ENCODE results near the gene SCG3. TPM values are rescaled to one million over a fixed set of nuclear protein-coding genes. Genes with fewer than 3 reads are reported as not detected.

Gene SCG3
- total and polyA plus RNA-seq, 7 donors, result under 0.01 to 2.1 (median 1.2) TPM

DNA sequence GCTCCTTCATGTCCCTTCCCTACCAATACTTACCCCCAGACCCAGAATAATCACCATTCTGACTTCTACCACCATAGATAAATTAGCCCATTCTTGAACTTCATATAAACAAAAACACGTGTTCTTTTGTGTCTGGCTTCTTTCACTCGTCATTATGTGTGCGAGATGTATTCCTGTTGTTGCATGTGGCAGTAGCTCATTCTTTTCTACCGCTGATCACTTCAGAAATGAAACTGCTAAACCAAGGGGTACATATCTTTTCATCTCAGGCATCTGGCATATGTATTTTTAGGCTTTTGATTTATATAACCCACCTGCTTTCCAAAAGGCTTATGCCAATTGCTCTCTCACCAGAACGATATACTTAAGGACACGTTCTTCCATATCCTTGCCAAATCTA, 13.8 kb upstream of the SCG3 start:
- Histone ChIP-seq H3K9me3 (no peaks in the 10 kb centered on the region), H3K4me3 (no peak overlapping the region), H3K27ac (no peak overlapping the region), H3K4me1 (no peaks in the 10 kb centered on the region), H3K36me3 (no peaks in the 10 kb centered on the region), H3K27me3 (no peaks in the 10 kb centered on the region)
- 42 to 70% methylated on average over 6 of the region's 6 CpGs for WGBS, 2 donors
- DNase-seq, result no peak
- TF ChIP-seq EP300 (IDR thresholded peaks at IDR 0.05), result no peak
- no peak for TF ChIP-seq POLR2A (IDR thresholded peaks at IDR 0.05)
- TF ChIP-seq, protein P1, sequence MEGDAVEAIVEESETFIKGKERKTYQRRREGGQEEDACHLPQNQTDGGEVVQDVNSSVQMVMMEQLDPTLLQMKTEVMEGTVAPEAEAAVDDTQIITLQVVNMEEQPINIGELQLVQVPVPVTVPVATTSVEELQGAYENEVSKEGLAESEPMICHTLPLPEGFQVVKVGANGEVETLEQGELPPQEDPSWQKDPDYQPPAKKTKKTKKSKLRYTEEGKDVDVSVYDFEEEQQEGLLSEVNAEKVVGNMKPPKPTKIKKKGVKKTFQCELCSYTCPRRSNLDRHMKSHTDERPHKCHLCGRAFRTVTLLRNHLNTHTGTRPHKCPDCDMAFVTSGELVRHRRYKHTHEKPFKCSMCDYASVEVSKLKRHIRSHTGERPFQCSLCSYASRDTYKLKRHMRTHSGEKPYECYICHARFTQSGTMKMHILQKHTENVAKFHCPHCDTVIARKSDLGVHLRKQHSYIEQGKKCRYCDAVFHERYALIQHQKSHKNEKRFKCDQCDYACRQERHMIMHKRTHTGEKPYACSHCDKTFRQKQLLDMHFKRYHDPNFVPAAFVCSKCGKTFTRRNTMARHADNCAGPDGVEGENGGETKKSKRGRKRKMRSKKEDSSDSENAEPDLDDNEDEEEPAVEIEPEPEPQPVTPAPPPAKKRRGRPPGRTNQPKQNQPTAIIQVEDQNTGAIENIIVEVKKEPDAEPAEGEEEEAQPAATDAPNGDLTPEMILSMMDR (IDR thresholded peaks at IDR 0.05), result no peak
- intact Hi-C loops (cut with DNase I), result no loop called here

DNA sequence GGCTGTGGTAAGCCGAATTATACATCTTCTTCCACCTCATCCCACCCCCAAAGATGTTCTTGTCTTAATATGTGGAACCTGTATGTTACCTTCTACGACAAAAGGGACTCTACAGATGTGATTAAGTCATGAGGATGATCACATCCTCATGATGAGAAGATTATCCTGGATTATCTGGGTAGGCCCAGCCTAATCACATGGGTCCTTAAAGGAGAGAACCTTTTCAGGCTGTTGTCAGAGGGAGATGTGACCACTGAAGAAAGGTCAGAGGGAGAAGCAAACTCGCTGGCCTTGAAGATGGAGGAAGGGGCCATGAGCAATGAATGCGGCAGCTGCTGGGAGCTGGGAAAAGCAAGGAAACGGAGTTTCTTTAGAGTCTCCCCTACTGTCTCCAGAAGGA, 12.9 kb upstream of the SCG3 start:
- DNase-seq, result no peak
- H3K4me1 ChIP-seq, result no peaks in the 10 kb centered on the region
- H3K36me3 ChIP-seq, result no peaks in the 10 kb centered on the region
- H3K27ac ChIP-seq, result no peak overlapping the region
- intact Hi-C loops (cut with DNase I), result no loop called here
- no peak for TF ChIP-seq EP300 (IDR thresholded peaks at IDR 0.05)
- TF ChIP-seq POLR2A (IDR thresholded peaks at IDR 0.05), result no peak
- no peak for TF ChIP-seq POLR2AphosphoS5 (IDR thresholded peaks at IDR 0.05)
- TF ChIP-seq, protein P1 (IDR thresholded peaks at IDR 0.05), result no peak
- H3K4me3 ChIP-seq, result no peak overlapping the region
- H3K9me3 ChIP-seq, result no peaks in the 10 kb centered on the region
- no peaks in the 10 kb centered on the region for H3K27me3 ChIP-seq
- 84 to 87% methylated on average over 5 of the region's 5 CpGs for WGBS, 2 donors

DNA sequence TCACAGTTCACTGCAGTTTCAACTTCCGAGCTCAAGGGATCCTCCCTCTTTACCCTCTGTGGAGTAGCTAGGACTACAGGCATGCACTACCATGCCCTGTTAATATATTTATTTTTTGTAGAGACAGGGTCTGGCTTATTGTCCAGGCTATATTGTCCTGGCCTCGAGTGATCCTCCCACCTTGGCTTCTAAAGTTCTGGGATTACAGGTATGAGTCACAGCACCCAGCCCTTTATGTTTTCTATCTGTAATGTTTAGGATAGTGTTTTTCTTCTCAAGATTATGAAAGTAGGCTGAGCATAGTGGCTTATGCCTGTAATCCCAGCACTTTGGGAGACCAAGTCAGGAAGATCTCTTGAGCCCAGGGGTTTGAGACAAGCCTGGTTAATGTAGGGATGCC, 11.9 kb upstream of the SCG3 start:
- H3K27me3 ChIP-seq, result no peaks in the 10 kb centered on the region
- WGBS, 2 donors, result 58 to 79% methylated on average over 2 of the region's 2 CpGs
- no peaks in the 10 kb centered on the region for H3K9me3 ChIP-seq
- no peaks in the 10 kb centered on the region for H3K36me3 ChIP-seq
- no peak overlapping the region for H3K27ac ChIP-seq
- no peaks in the 10 kb centered on the region for H3K4me1 ChIP-seq
- TF ChIP-seq POLR2AphosphoS5 (IDR thresholded peaks at IDR 0.05), result no peak
- TF ChIP-seq EP300 (IDR thresholded peaks at IDR 0.05), result no peak
- TF ChIP-seq, protein P1 (IDR thresholded peaks at IDR 0.05), result no peak
- TF ChIP-seq POLR2A (IDR thresholded peaks at IDR 0.05), result no peak
- DNase-seq, result no peak
- H3K4me3 ChIP-seq, result no peak overlapping the region
- intact Hi-C loops (cut with DNase I), result no loop called here

DNA sequence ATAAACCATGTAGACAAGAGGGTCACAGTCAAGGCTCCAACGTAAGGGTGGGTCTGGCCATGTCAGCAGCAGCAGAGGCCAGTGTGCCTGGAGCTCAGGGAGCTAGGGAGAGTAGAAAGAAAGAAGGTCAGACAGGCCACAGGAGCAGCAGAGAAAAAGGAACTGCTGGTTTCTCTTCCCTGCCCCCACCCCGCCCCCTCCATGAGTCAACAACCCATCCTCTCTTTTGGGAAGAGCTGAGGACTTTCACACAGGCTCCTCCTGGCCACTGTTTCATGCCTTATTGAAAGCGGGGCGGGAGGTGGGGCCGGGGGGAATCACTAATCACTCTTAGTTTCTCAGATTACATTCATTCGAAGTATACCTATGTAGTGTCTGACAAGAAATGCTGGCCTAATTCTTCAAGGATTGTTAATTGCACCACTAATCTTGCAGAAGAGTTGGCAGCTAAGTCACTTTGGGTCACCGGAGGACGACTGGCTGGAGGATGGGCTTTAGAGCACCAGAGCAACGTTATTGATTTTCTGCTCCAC, 9.1 kb upstream of the SCG3 start:
- Histone ChIP-seq H3K27ac (no peak overlapping the region), H3K9me3 (no peaks in the 10 kb centered on the region), H3K27me3 (no peaks in the 10 kb centered on the region), H3K4me3 (no peak overlapping the region), H3K36me3 (no peaks in the 10 kb centered on the region), H3K4me1 (no peaks in the 10 kb centered on the region)
- no peak for DNase-seq
- WGBS, 2 donors, result 27 to 49% methylated on average over 9 of the region's 9 CpGs
- intact Hi-C loops (cut with DNase I), result no loop called here
- TF ChIP-seq POLR2A (IDR thresholded peaks at IDR 0.05), result no peak
- TF ChIP-seq POLR2AphosphoS5 (IDR thresholded peaks at IDR 0.05), result no peak

DNA sequence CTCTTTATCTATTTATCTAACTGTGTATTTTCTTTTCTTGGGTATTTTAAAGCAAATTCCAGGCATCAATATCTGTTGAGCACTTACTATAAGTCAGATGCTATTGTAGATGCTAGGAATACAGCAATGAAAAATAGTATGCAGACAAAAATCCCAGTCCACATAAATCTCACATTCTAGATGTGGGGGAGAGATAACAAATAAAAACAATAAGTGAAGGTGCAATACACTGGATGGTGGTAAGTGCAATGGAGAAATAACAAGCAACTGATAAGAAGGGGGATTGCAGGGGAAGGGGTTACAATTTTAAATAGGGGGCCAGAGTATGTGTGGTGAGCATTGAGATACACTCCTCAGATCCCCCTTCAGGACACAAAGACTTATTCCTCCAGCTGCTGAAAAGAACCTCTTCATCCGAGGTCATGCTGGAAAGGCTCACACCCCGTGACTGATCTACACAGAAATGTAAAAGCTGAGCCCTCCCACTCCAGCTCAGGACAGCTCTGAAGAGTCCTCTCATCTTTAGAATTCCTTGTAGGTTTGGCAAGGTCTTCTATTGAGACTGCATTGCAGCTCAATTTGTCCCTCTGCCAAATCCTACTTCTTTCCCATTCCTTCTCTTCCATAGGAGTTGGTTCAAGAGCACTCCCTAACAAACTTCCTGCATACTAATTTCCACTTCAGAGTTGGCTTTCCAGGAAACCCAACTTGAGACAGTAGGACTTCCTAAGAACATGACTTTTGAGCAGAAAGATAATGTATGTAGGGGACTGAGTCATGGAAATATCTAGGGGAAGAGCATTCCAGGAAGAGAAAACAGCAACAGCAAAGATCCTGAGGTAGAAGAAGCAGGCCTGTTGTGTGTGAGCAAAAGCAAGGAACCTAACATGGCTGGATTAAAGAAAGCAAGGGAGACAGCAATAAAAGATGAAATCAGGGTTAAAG, 8.1 kb upstream of the SCG3 start:
- intact Hi-C loops (cut with DNase I), result no loop called here
- Histone ChIP-seq H3K27ac (no peak overlapping the region), H3K27me3 (no peaks in the 10 kb centered on the region), H3K9me3 (no peaks in the 10 kb centered on the region), H3K36me3 (no peaks in the 10 kb centered on the region), H3K4me1 (no peaks in the 10 kb centered on the region), H3K4me3 (no peak overlapping the region)
- TF ChIP-seq POLR2A (IDR thresholded peaks at IDR 0.05) (no peak), POLR2AphosphoS5 (IDR thresholded peaks at IDR 0.05) (no peak), EP300 (IDR thresholded peaks at IDR 0.05) (no peak)
- TF ChIP-seq, protein P1 (IDR thresholded peaks at IDR 0.05), result no peak
- no peak for DNase-seq
- WGBS, 2 donors, result 63 to 67% methylated on average over 2 of the region's 2 CpGs
